Stimulated activated CD4-positive, alpha-beta T cell treated with anti-CD3 and anti-CD28 coated beads, Interleukin-4, amount 100 ng/mL, for 4 hours (primary cell): ENCODE data around the gene DR1.

Source experiments
- DNase-seq, 2 experiments: peaks; one replicate each; pipeline ENCODE4 v3.0.0-alpha.2; 2020

Gene DR1

DNA sequence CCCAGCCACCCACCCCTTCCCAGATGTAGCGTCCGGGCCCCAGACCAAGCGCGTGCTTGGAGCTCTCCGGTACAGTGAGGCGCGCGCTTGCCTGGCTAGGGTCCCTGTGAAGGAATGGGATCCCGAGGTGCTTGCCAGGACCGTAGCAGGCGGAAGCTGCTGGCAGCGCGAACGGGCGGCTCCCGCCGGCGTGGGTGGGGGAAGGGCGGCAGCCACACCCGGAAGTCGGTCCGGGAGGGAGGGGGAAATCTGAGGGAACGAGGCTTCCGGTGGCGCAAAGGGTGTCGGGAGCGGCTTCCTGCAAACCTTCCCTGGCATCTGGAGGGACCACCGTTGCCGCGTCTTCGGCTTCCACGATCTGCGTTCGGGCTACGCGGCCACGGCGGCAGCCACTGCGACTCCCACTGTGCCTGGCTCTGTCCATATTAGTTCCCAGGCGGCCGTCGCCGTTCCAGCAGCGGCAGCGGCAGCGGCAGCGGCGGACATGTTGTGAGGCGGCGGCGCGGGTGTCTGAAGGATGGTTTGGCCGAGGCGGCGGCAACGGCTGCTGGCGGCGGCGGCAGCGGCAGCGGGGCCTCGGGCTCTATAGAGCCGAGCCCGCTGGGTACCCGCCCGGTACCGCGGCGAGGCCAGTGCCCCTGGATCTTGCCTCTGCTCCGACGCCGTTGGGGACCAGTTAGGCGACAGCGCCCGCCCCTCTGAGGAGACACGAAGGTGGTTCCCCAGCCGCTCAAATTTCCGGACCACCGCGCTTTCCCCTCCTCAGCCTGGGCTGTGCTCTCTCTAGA is at the start of gene DR1:
DR1 (plus strand) TSS at position 275 of the 788 bp plus-strand sequence. CDS start 739 bp downstream, outside the sequence.
- peak; percentile 90 to 92 for DNase-seq

- no peak for DNase-seq
Observed at GRCh38 chr1:93296555-93297154, 49.1 kb upstream of the DR1 start.

- no peak for DNase-seq
Observed at GRCh38 chr1:93301131-93301530, 44.6 kb upstream of the DR1 start.

- no peak for DNase-seq
Observed at GRCh38 chr1:93302078-93302477, 43.6 kb upstream of the DR1 start.

- peak; percentile 9 to 31 for DNase-seq
Observed at GRCh38 chr1:93304716-93305138, 41.0 kb upstream of the DR1 start.

- DNase-seq, result no peak
Observed at GRCh38 chr1:93306920-93307319, 38.8 kb upstream of the DR1 start.

DNA sequence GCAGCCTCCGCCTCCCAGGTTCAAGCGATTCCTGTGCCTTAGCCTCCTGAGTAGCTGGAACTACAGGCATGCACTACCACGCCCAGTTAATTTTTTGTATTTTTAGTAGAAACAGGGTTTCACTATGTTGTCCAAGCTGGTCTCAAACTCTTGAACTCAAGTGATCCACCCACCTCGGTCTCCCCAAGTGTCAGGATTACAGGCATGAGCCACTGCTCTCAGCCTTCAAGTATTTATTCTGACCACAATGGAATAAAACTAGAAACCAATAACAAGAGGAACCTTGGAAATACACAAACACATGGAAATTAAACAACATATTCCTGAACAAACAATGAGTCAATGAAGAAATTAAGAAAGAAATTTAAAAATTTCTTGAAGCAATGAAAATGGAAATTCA is 32.7 kb upstream of the DR1 start:
- DNase-seq, result no peak

- DNase-seq, result no peak
Observed at GRCh38 chr1:93317207-93317606, 28.5 kb upstream of the DR1 start.

DNA sequence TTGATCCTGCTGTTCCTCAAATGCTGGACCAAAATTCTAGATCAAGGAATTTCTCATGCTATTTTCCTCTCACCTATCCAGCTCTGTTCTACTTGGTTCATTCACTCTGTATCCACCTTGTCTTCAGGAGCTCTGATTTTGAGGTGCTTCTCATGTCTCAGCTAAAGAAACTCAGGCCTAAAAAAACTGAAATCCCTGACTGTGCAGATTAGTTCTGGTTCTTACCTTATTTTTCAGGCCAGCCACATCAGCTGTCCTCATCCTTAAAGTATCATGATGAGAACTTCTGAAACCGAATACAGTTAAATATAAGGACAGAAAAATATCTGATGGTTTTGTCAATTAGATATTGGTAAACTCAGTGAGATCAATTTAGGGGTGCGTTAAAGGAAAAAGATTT is 27.8 kb upstream of the DR1 start:
- DNase-seq, result no peak

GRCh38 chr1:93321720-93322119 is 24.0 kb upstream of the DR1 start:
- no peak for DNase-seq

DNA sequence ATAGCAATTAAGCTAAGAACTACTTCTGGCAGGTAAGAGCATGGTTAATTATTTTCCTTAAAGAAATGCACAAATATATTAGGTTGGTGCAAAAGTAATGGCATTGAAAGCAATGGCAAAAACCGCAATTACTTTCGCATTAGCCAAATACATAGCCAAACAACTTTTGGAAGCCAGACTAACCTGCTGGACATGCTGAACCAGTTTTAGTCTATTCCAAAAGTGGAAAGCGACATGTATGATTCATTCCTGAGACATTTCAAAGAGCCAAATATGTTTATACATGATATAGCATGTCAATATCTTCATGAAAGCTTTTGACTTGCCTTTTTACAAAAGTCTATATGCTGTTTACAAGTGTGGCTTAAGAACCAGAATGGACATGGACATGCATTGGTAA is 23.4 kb upstream of the DR1 start:
- no peak for DNase-seq

GRCh38 chr1:93323185-93323820 is 22.4 kb upstream of the DR1 start:
- DNase-seq, result no peak

DNA sequence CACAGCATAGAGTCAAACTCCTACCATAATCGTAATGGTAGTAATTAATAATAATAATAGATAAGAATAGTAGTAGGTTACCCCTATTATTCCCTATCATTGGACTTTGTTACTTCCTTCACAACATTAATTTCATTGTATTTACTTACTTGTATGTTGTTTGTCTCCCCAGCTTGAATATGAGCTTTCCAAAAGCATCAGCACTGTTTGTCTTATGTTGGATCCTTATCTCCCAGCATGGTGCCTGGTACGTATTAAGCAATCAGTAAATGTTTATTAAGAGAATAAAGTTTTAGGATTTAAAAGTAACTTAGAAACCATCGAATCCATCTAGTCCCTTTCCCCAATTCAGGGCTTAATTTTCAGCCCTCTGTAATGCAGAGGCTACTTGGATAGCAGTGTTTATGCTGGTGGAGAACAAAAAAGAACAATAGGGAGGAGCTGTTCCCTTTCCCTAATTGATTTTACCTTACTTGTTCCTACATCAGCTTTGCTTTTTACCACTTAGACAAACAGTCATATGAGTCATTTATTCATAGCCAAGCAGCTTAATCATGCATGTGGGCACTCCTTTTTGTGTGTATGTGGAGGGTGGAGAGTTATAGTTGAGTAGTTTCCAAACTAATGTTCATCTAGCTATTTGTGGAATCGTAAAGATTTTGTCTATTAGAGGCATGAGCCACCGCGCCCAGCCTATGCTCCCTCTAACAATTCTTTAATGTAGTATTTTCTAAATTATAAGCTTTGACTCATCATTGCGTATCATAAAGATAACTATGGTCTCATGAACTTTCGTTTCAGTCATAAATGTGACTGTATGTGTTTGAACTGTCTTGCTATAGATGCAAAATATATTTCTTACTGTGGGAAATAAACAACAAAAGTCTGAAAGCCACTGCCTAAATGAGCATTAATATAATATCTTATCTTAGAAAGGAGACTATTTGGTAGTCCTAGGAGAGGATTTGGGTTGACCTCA is 20.9 kb upstream of the DR1 start:
- no peak for DNase-seq

- no peak for DNase-seq
Observed at GRCh38 chr1:93328809-93329760, 16.6 kb upstream of the DR1 start.

- DNase-seq, result no peak
Observed at GRCh38 chr1:93330196-93330595, 15.5 kb upstream of the DR1 start.

DNA sequence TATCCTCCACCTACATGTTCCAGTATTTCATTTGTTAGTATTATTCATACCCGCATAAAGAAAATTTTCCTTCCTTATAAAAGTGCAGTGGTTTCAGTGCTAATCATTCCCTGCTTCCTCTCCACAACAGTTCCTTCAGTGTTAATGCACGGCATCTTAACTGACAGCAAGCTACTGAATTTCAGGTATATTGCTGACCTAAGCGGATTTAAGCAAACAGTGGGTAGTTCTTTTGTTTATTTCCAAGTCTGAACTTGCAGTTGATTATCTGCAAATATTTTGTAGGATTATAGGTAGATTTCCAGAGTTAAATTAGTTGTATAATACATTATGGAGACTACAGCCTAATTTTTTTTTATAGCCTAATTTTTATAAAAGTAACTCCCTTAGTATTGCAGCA is 15.1 kb upstream of the DR1 start:
- no peak for DNase-seq

DNA sequence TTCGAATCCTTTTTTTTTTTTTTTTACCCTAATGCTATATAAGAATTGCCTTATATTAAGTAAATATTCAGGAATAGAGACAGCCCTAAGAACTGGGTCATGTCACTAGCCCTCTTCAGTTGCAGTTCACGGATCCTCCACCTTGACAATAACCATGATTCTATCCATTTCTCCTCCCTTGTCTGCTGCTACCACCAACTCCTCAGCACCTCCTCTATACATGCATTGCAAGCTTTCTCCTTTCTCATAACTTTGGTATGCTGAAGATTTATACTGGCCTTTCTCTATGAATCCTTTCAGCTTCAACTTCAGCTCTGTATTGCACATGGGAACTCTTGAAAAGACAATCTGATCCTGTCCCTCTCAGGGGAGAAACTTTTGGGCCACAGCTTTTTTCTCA is 14.3 kb upstream of the DR1 start:
- no peak for DNase-seq

- DNase-seq, result no peak
Observed at GRCh38 chr1:93332368-93332767, 13.3 kb upstream of the DR1 start.

- DNase-seq, result no peak
Observed at GRCh38 chr1:93338387-93339146, 7.1 kb upstream of the DR1 start.

- no peak for DNase-seq
Observed at GRCh38 chr1:93339171-93339697, 6.5 kb upstream of the DR1 start.

GRCh38 chr1:93340090-93340489 is 5.6 kb upstream of the DR1 start:
- no peak for DNase-seq
